NCI-H2107 treated with DMSO at 0.1 percent for 48 hours (cell line): ENCODE measurements around the gene CHIC2.
A peak's percentile ranks its signal among the peaks of the same experiment; 100 is the strongest.

Experiments
- DNase-seq: peaks from one replicate; lab custom pipeline; 2025; ENCODE audit not compliant: unreplicated experiment; lab: John Stamatoyannopoulos, UW

Gene CHIC2

DNA sequence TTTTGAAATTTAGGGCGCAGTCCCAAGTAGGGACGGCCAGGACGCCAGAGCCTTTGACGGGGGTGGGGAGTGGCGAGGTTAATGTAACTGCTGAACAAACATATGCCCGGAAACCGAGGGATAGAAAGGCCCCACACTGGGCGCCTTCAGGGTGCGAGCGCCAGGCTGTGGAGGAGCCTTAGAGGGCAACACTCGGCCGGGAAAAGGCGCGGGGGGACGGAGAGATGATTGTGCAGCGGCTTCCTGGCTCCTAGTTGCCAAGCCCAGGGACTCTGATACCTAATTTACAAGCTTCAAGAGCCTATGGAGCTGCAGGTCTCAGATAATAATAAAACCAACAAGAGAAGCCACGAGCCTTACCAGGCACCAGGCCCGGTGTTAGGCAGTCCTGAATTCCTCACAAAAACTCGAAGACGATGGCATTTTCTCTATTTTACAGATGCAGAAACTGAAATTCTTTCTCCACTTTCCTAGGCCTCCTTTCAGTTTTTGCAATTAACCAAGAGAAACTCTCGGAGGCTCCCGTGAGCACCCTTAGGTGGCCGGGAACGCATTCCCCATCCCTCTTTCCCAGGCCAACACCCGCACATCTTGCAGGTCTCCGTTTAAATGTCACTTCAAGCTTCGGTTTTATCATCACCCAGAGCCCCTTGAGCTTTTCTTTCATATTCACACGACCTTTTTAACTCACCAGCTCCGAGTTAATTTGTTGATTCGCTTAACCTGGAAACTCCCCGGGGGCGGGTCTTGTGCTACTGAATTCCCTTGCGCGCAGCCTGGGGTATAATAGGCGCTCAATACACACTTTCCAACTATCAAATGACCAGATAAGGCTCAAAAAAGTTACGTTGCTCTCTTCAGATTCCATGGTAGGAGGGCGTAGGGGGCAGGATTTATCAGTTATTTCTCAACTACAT, 29.2 kb upstream of the CHIC2 start:
- DNase-seq, result no peak

GRCh38 chr4:54092405-54093323, 28.3 kb upstream of the CHIC2 start:
- no peak for DNase-seq

DNA sequence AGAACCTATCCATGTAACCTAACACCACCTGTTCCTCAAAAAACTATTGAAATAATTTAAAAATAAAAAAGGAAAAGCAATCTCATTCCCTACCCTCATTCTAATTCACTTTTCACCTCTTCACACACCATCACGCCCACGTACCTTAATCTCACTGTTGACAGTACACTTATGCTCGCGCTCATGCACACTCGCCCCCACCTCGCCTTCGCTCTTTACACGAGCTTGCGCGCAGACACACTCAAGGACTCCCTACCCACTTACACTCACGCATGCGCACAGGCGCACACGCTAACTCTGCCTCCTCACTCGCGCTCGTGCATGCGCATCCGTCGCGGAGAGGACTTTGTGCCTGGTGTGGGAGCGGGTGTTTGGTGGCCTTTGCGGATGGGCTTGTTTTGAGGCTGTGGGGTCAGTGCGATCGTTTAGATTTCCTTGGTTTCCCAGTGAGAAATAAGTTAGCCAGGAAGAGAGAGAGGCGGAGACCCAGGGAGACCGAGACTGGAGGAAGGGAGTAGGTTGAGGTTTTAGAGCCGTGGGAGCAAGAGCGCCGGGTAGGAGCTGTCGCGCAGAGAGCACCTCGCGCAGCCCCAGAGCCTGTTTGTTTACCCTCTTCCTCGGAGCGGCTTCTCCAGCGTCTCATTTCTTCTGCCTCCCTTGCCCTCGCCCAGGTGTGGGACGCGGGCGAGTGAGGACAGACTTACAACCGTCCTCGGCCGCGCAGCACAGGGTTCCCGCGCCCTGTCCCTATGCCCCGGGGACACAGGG, 27.4 kb upstream of the CHIC2 start:
- peak; percentile 23 for DNase-seq

GRCh38 chr4:54090804-54091623, 26.6 kb upstream of the CHIC2 start:
- DNase-seq, result no peak

DNA sequence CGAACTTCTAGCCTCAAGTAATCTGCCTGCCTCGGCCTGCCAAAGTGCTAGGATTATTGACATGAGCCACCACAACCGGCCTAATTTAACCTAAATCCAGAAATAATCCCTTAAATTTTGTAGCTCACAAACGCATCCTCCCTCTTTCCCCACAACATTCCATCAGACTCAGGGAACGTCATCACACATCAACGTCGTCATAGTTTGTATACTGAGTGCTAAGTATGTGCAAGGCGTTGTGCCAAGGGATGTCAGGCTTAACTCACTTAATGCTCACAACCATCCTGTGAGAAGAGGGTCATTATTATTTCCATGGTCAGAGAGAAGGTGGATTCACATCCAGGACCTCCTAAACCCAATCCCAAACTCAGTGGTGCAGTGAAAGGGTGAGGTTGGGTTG, 26.0 kb upstream of the CHIC2 start:
- no peak for DNase-seq

- DNase-seq, result no peak
These were observed 25.5 kb upstream of the CHIC2 start for GRCh38 chr4:54089875-54090274.

GRCh38 chr4:54085284-54085683, 20.9 kb upstream of the CHIC2 start:
- no peak for DNase-seq

DNA sequence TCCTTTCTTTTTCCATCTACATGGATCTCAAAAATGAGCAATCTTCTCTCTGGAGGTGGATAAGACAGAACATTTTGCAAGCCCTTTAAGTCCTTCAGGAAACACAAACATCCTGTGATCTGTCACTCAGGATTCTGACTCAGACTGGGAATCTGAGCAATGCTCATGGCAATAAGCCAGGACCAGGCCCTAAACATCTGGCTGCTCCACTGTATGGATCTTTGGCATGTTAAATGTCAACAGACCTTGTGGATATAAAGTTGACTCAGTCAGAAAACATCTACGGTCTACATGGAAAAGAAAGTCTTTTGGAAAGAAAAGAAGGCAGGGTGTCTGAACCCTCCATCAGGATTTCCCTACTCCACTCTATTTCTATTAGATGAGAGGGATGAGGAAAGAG, 17.8 kb upstream of the CHIC2 start:
- no peak for DNase-seq

DNA sequence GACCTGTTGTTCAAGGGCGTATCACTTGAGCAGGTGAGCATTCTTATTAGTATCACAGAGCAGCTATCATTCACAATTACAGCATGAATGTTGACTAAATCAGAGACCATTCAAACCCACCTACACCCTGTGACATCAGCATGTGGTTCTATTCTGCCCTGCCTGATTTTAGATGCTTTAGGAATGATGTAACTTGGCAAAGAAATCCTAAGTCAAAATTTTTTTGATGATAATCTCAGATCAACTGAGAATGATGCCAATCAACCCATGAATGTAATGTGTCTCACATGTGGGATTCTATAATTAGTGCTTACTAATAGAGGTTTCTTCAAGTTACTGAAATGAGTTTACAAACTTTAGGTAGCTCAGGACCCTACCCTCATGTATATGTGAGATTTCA, 13.4 kb upstream of the CHIC2 start:
- DNase-seq, result no peak

DNA sequence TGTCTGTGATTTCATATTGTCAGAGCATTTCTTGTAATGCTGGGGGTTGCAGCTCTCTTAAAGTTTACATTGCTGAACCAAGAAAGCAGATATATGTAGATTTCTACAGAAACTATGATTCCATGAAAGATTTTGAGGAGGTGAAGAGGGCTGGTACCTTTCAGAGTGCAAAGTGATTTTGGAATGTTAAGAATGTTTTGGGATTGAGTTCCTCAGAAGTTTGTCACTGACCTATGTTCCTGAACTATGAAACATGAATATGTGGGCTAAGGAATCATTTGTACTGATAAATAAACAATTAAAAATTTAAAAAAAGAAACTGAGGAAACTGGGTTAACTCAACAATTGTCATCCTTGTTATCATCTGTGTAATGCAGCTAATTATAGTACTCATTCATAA, 12.3 kb upstream of the CHIC2 start:
- no peak for DNase-seq

DNA sequence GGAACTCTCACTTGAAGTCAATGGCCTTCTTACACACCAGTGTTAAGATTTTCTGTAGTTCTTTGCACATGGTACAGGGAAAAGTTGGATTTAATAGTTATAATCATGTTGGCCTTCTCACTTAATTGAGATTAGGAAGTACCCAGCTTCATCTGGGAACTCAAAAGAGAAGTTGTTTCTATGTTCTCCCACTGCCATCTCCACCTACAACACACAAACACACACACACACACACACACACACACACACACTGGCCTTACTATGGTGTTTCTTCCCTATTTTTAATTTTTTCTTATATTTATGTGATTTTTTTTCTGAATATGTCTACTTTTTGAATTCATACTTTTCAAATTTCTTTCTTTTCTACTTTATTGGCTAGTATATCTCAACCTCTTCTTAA, 10.0 kb upstream of the CHIC2 start:
- DNase-seq, result no peak

DNA sequence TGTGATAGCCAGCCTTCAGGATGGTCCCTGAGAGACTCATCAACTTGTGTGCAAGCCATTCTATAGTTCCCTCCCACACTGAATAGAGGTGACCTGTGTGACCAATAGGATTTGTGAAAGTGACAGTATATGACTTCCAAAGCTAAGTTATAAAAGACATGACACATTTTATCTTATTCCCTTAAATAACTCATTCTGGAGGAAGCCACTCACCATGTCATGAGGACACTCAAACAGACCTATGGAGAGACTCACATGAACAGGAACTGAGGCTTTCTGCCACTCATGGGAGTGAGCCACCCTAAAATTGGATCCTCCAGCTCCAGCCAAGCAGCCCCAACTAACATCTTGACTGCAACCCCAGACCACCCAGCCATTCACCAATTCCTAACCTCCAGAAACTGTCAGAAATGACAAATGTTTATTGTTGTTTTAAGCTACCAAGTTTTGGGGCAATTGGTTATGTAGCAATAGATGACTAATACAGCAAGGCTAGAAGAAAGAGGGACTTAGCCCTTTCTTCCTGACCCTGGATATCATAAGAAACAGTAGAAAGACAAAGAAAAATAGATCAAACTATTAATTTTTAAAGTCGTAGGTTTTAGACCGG, 9.0 kb upstream of the CHIC2 start:
- no peak for DNase-seq

DNA sequence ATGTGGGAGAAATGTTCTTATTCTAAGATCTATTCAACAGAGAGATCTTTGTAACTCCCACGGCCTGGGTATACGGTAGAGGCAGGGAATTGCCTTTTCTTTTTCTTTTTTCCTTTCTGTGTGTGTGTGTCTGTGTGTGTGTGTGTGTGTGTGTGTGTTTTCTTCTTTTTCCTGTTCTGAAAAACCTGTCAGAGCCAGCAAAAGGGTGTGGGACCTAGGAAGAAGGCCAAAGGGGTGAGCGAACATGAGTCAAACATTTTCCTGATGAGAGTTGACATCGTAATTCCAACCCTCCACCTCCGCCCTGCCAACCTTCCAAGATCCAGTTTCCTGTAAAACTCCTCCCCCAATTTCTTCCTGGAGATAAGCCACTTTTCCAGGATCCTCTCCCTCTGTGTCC, 2.8 kb upstream of the CHIC2 start:
- DNase-seq, result no peak

DNA sequence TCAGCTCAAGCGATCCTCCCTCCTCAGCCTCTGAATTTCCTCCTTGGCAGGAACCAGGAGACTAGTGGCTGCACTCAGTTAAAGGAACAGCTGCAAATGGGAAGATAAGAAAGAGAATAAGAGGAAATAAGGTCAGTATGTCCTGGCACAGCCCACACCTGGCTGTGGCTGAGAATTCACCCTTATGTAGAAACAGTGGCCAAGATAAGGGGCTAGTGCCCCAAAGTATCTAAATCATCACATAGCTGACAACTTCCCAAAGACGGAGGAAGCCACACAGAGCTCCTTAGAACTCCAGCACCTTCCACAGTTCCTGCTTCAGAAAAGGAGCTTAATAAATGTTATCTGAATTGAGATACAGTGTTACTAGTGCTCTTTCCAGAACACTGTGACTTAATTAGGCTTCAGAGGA, 2.3 kb upstream of the CHIC2 start:
- DNase-seq, result no peak

GRCh38 chr4:54066088-54066415, 1.6 kb upstream of the CHIC2 start:
- DNase-seq, result no peak

DNA sequence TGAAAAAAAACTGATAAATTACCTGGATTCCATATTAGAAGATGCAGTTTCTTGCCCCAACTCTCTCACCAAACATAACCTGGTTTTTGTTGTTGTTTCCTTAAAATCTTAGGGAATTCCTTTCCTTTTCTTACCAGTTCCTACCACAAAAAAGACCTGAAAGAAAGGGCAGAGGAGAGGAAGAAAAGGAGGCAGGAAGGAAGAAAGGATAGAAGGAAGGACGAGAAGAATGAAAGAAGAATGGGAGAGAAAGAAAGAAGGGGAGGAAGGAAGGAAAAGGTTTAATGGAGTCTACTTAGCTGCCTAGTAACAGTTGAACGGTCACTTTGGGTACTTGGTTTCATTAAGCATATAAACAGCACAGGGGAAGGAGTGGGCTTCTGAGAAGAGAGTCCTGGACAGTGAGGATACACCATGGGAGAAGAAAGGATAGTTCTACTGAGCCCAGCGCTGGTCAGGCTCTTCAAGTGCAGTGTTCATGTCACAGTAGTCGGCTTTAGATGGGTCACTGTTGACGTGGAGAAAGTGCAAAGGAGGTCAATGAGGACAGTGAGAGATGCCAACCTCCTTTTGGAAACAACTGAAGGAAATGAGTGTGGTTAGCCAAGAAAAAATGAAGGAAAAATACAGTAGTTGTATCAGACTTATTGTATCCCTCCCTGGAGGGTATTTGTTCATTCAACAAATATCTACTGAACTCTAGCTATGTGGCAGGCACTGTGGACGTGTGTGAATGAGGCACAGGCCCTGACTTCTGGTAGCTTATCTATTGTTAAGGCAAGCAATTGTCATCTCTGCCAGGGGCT, 1.1 kb upstream of the CHIC2 start:
- DNase-seq, result no peak

- no peak for DNase-seq
These were observed 578 bp downstream of the CHIC2 start for GRCh38 chr4:54063737-54064316.

GRCh38 chr4:54063229-54063628, 1.2 kb downstream of the CHIC2 start:
- no peak for DNase-seq

- DNase-seq, result no peak
These were observed 2.0 kb downstream of the CHIC2 start for GRCh38 chr4:54062392-54062791.
